ENCODE results near the gene EXOC3L1.

- TF ChIP-seq CTCF (conservative IDR thresholded peaks at IDR 0.05; ENCODE audit: low read depth, low read length) (no peak), EZH2 (IDR thresholded peaks at IDR 0.05; ENCODE audit: low read length, unreplicated experiment) (no peak)
These were observed 14.1 kb upstream of the EXOC3L1 start for GRCh38 chr16:67204076-67204475.
